ENCODE measurements around the gene SETX.
A peak's percentile ranks its signal among the peaks of the same experiment; 100 is the strongest.
"Not testable (repeated sequence)": the region's sequence is repeated elsewhere in the genome, so short reads cannot be mapped to it uniquely, and the experiment has no call there.

Gene SETX

GRCh38 chr9:132283863-132284262 lies 70.9 kb downstream of the SETX start:
- H3K4me2 ChIP-seq (ENCODE audit: low read length): no peak overlapping the region
- no peak overlapping the region for H3K4me3 ChIP-seq (ENCODE audit: low read depth, low read length, poor library complexity, severe bottlenecking)
- no peak for TF ChIP-seq EZH2 (IDR thresholded peaks at IDR 0.05; ENCODE audit: borderline replicate concordance, low read length)
- no peak for TF ChIP-seq CTCF (IDR thresholded peaks at IDR 0.05; ENCODE audit: low read length)

GRCh38 chr9:132283165-132283564 lies 71.6 kb downstream of the SETX start:
- Histone ChIP-seq H4K20me1 (ENCODE audit: insufficient read depth, low read length) (no peaks in the 10 kb centered on the region), H3K4me1 (ENCODE audit: insufficient read depth, low read length, severe bottlenecking) (no peaks in the 10 kb centered on the region), H3K36me3 (ENCODE audit: insufficient read depth, low read length) (peaks cover 94% of the 10 kb centered on the region), H2AFZ (ENCODE audit: low read length) (no peak overlapping the region), H3K27ac (ENCODE audit: low read depth, low read length, poor library complexity, severe bottlenecking) (no peak overlapping the region), H3K4me3 (ENCODE audit: low read depth, low read length, poor library complexity, severe bottlenecking) (no peak overlapping the region), H3K79me2 (ENCODE audit: insufficient read depth, low read length) (no peaks in the 10 kb centered on the region), H3F3A (ENCODE audit: insufficient read depth, low read length) (no peaks in the 10 kb centered on the region), H3K9me2 (ENCODE audit: low read depth, low read length) (no peaks in the 10 kb centered on the region), H3K9ac (ENCODE audit: low read length) (no peak overlapping the region), H3K9me3 (ENCODE audit: low read length) (no peaks in the 10 kb centered on the region), H3K27me3 (ENCODE audit: insufficient read depth, low read length) (no peaks in the 10 kb centered on the region), H3K4me2 (ENCODE audit: low read length) (no peak overlapping the region)
- TF ChIP-seq EZH2 (IDR thresholded peaks at IDR 0.05; ENCODE audit: borderline replicate concordance, low read length): no peak
- TF ChIP-seq CTCF (IDR thresholded peaks at IDR 0.05; ENCODE audit: low read length): no peak

More at GRCh38 chr9:132283863-132284262, 70.9 kb downstream of the SETX start:
- H3K9me3 ChIP-seq (ENCODE audit: low read length): no peaks in the 10 kb centered on the region
- H3K36me3 ChIP-seq (ENCODE audit: insufficient read depth, low read length): peaks cover 96% of the 10 kb centered on the region
- H3K4me1 ChIP-seq (ENCODE audit: insufficient read depth, low read length, severe bottlenecking): no peaks in the 10 kb centered on the region
- H3K79me2 ChIP-seq (ENCODE audit: insufficient read depth, low read length): no peaks in the 10 kb centered on the region
- H3K9me2 ChIP-seq (ENCODE audit: low read depth, low read length): no peaks in the 10 kb centered on the region
- H3K27ac ChIP-seq (ENCODE audit: low read depth, low read length, poor library complexity, severe bottlenecking): no peak overlapping the region
- H3K27me3 ChIP-seq (ENCODE audit: insufficient read depth, low read length): no peaks in the 10 kb centered on the region
- no peak overlapping the region for H2AFZ ChIP-seq (ENCODE audit: low read length)
- no peak overlapping the region for H3K9ac ChIP-seq (ENCODE audit: low read length)
- H3F3A ChIP-seq (ENCODE audit: insufficient read depth, low read length): no peaks in the 10 kb centered on the region
- H4K20me1 ChIP-seq (ENCODE audit: insufficient read depth, low read length): no peaks in the 10 kb centered on the region

GRCh38 chr9:132274861-132275260 lies 79.9 kb downstream of the SETX start:
- no peaks in the 10 kb centered on the region for H3K27me3 ChIP-seq (ENCODE audit: insufficient read depth, low read length)
- no peaks in the 10 kb centered on the region for H3K4me1 ChIP-seq (ENCODE audit: insufficient read depth, low read length, severe bottlenecking)
- H4K20me1 ChIP-seq (ENCODE audit: insufficient read depth, low read length): no peaks in the 10 kb centered on the region
- no peak overlapping the region for H2AFZ ChIP-seq (ENCODE audit: low read length)
- no peaks in the 10 kb centered on the region for H3K9me2 ChIP-seq (ENCODE audit: low read depth, low read length)
- H3K27ac ChIP-seq (ENCODE audit: low read depth, low read length, poor library complexity, severe bottlenecking): no peak overlapping the region
- H3K4me2 ChIP-seq (ENCODE audit: low read length): no peak overlapping the region
- peaks cover 95% of the 10 kb centered on the region for H3K36me3 ChIP-seq (ENCODE audit: insufficient read depth, low read length)
- no peaks in the 10 kb centered on the region for H3K9me3 ChIP-seq (ENCODE audit: low read length)
- TF ChIP-seq EZH2 (IDR thresholded peaks at IDR 0.05; ENCODE audit: borderline replicate concordance, low read length) (no peak), CTCF (IDR thresholded peaks at IDR 0.05; ENCODE audit: low read length) (no peak)
- H3F3A ChIP-seq (ENCODE audit: insufficient read depth, low read length): peaks cover 2% of the 10 kb centered on the region; the same call in 1 of the 2 replicates
- H3K4me3 ChIP-seq (ENCODE audit: low read depth, low read length, poor library complexity, severe bottlenecking): no peak overlapping the region
- H3K79me2 ChIP-seq (ENCODE audit: insufficient read depth, low read length): no peaks in the 10 kb centered on the region
- H3K9ac ChIP-seq (ENCODE audit: low read length): no peak overlapping the region

- peak overlapping the region; percentile 43 for H3K27ac ChIP-seq (ENCODE audit: low read depth, low read length, poor library complexity, severe bottlenecking)
- H3F3A ChIP-seq (ENCODE audit: insufficient read depth, low read length); H3K79me2 ChIP-seq (ENCODE audit: insufficient read depth, low read length); H3K9me3 ChIP-seq (ENCODE audit: low read length); H3K9ac ChIP-seq (ENCODE audit: low read length); H3K27me3 ChIP-seq (ENCODE audit: insufficient read depth, low read length); H3K4me2 ChIP-seq (ENCODE audit: low read length); H3K4me1 ChIP-seq (ENCODE audit: insufficient read depth, low read length, severe bottlenecking); H2AFZ ChIP-seq (ENCODE audit: low read length); H3K4me3 ChIP-seq (ENCODE audit: low read depth, low read length, poor library complexity, severe bottlenecking); H3K9me2 ChIP-seq (ENCODE audit: low read depth, low read length); H4K20me1 ChIP-seq (ENCODE audit: insufficient read depth, low read length): not testable (repeated sequence)
- H3K36me3 ChIP-seq (ENCODE audit: insufficient read depth, low read length): peaks cover 92% of the 10 kb centered on the region
Measured at GRCh38 chr9:132269704-132270516, 84.9 kb downstream of the SETX start.
